Measurements from ENCODE around the gene SDC3. TPM values are rescaled to one million over a fixed set of nuclear protein-coding genes. Genes with fewer than 3 reads are reported as not detected.

Gene SDC3
- total and polyA plus RNA-seq, 12 donors: 13.1 to 57.7 (median 21.7) TPM

GRCh38 chr1:30823969-30824735 is 84.4 kb downstream of the SDC3 start:
- Histone ChIP-seq H3K36me3 (no peaks in the 10 kb centered on the region), H3K4me3 (peak overlapping the region in 9 of 10 donors; percentile 31 to 55 (median 50)), H3K9me3 (no peaks in the 10 kb centered on the region), H3K4me1 (peaks cover 4 to 45% (median 23%) of the 10 kb centered on the region in 9 donors), H3K27me3 (peaks cover 0 to 62% (median 0%) of the 10 kb centered on the region in 7 donors), H3K27ac (peak overlapping the region; percentile 87 to 97 (median 93))
- TF ChIP-seq CTCF (IDR thresholded peaks at IDR 0.05): peak in 1 of 9 donors; percentile 10
- peak; percentile 95 to 98 (median 98) for ATAC-seq
- intact Hi-C loops (cut with DNase I): no loop called here
- WGBS, 2 donors: 0% methylated on average over 44 of the region's 44 CpGs
- peak; percentile 95 to 96 for DNase-seq

GRCh38 chr1:30823627-30823968 is 85.0 kb downstream of the SDC3 start:
- DNase-seq: no peak
- WGBS, 2 donors: 62 to 67% methylated on average over 3 of the region's 3 CpGs
- H3K9me3 ChIP-seq: no peaks in the 10 kb centered on the region
- TF ChIP-seq CTCF (IDR thresholded peaks at IDR 0.05): no peak
- no peak for ATAC-seq
- H3K4me1 ChIP-seq: peaks cover 4 to 45% (median 23%) of the 10 kb centered on the region in 9 donors
- peak overlapping the region in 7 of 10 donors; percentile 31 to 55 (median 52) for H3K4me3 ChIP-seq
- intact Hi-C loops (cut with DNase I): no loop called here
- H3K27ac ChIP-seq: peak overlapping the region; percentile 87 to 97 (median 93)
- H3K36me3 ChIP-seq: no peaks in the 10 kb centered on the region
- H3K27me3 ChIP-seq: peaks cover 0 to 62% (median 0%) of the 10 kb centered on the region in 7 donors

- no peak for DNase-seq
These were observed 85.5 kb downstream of the SDC3 start for GRCh38 chr1:30822966-30823581.

More at GRCh38 chr1:30822966-30823581, 85.5 kb downstream of the SDC3 start:
- H3K4me1 ChIP-seq: peaks cover 4 to 45% (median 23%) of the 10 kb centered on the region in 9 donors
- no peak for ATAC-seq
- peaks cover 0 to 62% (median 0%) of the 10 kb centered on the region in 7 donors for H3K27me3 ChIP-seq
- H3K27ac ChIP-seq: peak overlapping the region; percentile 87 to 97 (median 93)
- no peak for TF ChIP-seq CTCF (IDR thresholded peaks at IDR 0.05)
- 53 to 55% methylated on average over 6 of the region's 6 CpGs for WGBS, 2 donors
- H3K9me3 ChIP-seq: no peaks in the 10 kb centered on the region
- intact Hi-C loops (cut with DNase I): no loop called here
- no peaks in the 10 kb centered on the region for H3K36me3 ChIP-seq
- H3K4me3 ChIP-seq: no peak overlapping the region
